Measurements from ENCODE around the gene FAM50B. TPM values are rescaled to one million over a fixed set of nuclear protein-coding genes. Genes with fewer than 3 reads are reported as not detected.

Gene FAM50B
- total and polyA plus RNA-seq, 2 experiments from 2014 or later, result 1.1 to 1.6 TPM

DNA sequence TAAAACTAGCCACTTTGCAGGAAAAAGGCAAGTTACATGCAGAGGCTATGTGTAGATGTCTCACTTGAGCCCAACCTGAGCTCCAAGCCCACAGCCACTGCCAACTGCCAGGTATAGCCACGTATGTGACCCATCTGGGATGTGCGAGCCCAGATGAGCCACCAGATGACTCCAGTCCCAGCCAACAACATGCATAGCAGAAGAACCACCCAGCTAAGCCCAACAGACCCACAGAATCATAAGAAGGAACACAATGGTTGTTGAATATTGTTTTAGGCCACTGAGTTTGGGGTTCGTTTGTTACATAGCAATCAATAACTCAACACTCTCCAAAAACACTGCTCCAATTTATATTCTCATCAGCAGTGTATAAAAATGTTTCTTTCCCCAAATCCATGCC lies 16.3 kb downstream of the FAM50B start:
- DNase-seq (ENCODE audit: low spot score), result no peak
- 90% methylated on average over 3 of the region's 3 CpGs for WGBS (ENCODE audit: low lambda C conversion rate, missing lambda C conversion rate)
- Histone ChIP-seq H4K20me1 (ENCODE audit: insufficient read depth, poor library complexity, severe bottlenecking) (no peaks in the 10 kb centered on the region), H3K36me3 (replicated peaks; ENCODE audit: insufficient read depth, low read depth) (no peaks in the 10 kb centered on the region), H2AFZ (no peak overlapping the region), H3K4me3 (no peak overlapping the region), H3K27ac (no peak overlapping the region), H3K9me3 (ENCODE audit: low read depth) (no peaks in the 10 kb centered on the region), H3K4me2 (no peak overlapping the region), H3K9me2 (replicated peaks; ENCODE audit: insufficient read depth) (no peaks in the 10 kb centered on the region), H3K4me1 (ENCODE audit: insufficient read depth) (peaks cover 18% of the 10 kb centered on the region), H3K79me2 (no peaks in the 10 kb centered on the region), H3K27me3 (no peaks in the 10 kb centered on the region)
- TF ChIP-seq CTCF (IDR thresholded peaks at IDR 0.05; ENCODE audit: poor library complexity) (no peak), EZH2 (IDR thresholded peaks at IDR 0.05; ENCODE audit: borderline replicate concordance) (no peak), EZH2phosphoT487 (IDR thresholded peaks at IDR 0.05; ENCODE audit: low read depth, severe bottlenecking, unreplicated experiment) (no peak)

GRCh38 chr6:3867641-3868502 lies 18.7 kb downstream of the FAM50B start:
- no peak overlapping the region for H3K4me3 ChIP-seq
- TF ChIP-seq CTCF (IDR thresholded peaks at IDR 0.05; ENCODE audit: poor library complexity), result no peak
- TF ChIP-seq EZH2 (IDR thresholded peaks at IDR 0.05; ENCODE audit: borderline replicate concordance), result no peak
- TF ChIP-seq EZH2phosphoT487 (IDR thresholded peaks at IDR 0.05; ENCODE audit: low read depth, severe bottlenecking, unreplicated experiment), result no peak
- 89% methylated on average over 10 of the region's 10 CpGs for WGBS (ENCODE audit: low lambda C conversion rate, missing lambda C conversion rate)
- DNase-seq (ENCODE audit: low spot score), result no peak
- no peaks in the 10 kb centered on the region for H3K79me2 ChIP-seq
- H3K4me1 ChIP-seq (ENCODE audit: insufficient read depth), result peaks cover 24% of the 10 kb centered on the region
- peak overlapping the region; percentile 92 for H3K27ac ChIP-seq
- peak overlapping the region; percentile 16 for H3K4me2 ChIP-seq
- H3K9me3 ChIP-seq (ENCODE audit: low read depth), result no peaks in the 10 kb centered on the region
- no peaks in the 10 kb centered on the region for H3K36me3 ChIP-seq (replicated peaks; ENCODE audit: insufficient read depth, low read depth)
- no peaks in the 10 kb centered on the region for H4K20me1 ChIP-seq (ENCODE audit: insufficient read depth, poor library complexity, severe bottlenecking)
- H3K9me2 ChIP-seq (replicated peaks; ENCODE audit: insufficient read depth), result no peaks in the 10 kb centered on the region
- no peak overlapping the region for H2AFZ ChIP-seq
- H3K27me3 ChIP-seq, result no peaks in the 10 kb centered on the region

DNA sequence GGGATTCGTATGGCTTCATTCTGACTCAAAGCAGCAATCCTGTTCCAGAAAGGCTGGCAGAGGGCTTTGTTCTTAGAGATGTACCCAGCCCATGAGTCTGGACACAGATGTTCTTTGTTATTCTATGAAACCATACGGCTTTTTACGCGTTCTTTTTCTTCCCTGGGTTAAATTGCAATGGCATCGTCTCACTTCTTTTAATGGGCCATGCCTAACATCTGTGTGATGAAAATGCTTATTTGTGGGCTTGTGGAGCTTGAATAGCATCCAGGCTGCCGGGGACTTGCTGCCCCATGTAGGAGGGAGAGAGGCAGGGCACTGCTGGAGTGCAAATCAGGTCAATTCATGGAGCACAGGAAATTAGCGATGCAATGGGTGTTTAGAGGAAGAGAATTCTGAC lies 19.4 kb downstream of the FAM50B start:
- peaks cover 24% of the 10 kb centered on the region for H3K4me1 ChIP-seq (ENCODE audit: insufficient read depth)
- peak overlapping the region; percentile 16 for H3K4me2 ChIP-seq
- WGBS (ENCODE audit: low lambda C conversion rate, missing lambda C conversion rate), result 63% methylated on average over 7 of the region's 7 CpGs
- no peak for DNase-seq (ENCODE audit: low spot score)
- no peaks in the 10 kb centered on the region for H3K79me2 ChIP-seq
- H3K36me3 ChIP-seq (replicated peaks; ENCODE audit: insufficient read depth, low read depth), result no peaks in the 10 kb centered on the region
- H3K9me3 ChIP-seq (ENCODE audit: low read depth), result no peaks in the 10 kb centered on the region
- peak overlapping the region; percentile 92 for H3K27ac ChIP-seq
- no peaks in the 10 kb centered on the region for H3K27me3 ChIP-seq
- no peaks in the 10 kb centered on the region for H4K20me1 ChIP-seq (ENCODE audit: insufficient read depth, poor library complexity, severe bottlenecking)
- H2AFZ ChIP-seq, result no peak overlapping the region
- TF ChIP-seq EZH2 (IDR thresholded peaks at IDR 0.05; ENCODE audit: borderline replicate concordance) (no peak), EZH2phosphoT487 (IDR thresholded peaks at IDR 0.05; ENCODE audit: low read depth, severe bottlenecking, unreplicated experiment) (no peak), CTCF (IDR thresholded peaks at IDR 0.05; ENCODE audit: poor library complexity) (no peak)
- no peak overlapping the region for H3K4me3 ChIP-seq
- H3K9me2 ChIP-seq (replicated peaks; ENCODE audit: insufficient read depth), result no peaks in the 10 kb centered on the region
